K562 (cell line): ENCODE measurements around the gene BCL2L1. TPM values are rescaled to one million over a fixed set of nuclear protein-coding genes. Genes with fewer than 3 reads are reported as not detected.

Experiments
- ATAC-seq: fragments of 200-7000 bp; cut with Tn5 transposase; 3 replicates; pipeline ENCODE4 v1.9.1; 2020; ENCODE audit warnings: moderate library complexity
- BruUV-seq: library from RNA; stranded (reverse); fragments of 400-500 nt; replicated peaks from 2 replicates; lab custom pipeline; 2021; lab: Mats Ljungman, UMichigan
- CTCF ChIA-PET: fragments of 300-600 bp; formaldehyde crosslinking; extraction: SDS; loops from one replicate; lab custom pipeline; 2021; ENCODE audit warnings: low intra/inter-chr PET ratio; lab: Yijun Ruan, JAX
- POLR2A ChIA-PET: fragments of 300-600, 350-650 bp; sonication (Branson Sonifier 250); formaldehyde crosslinking; extraction: SDS; loops from one replicate; lab custom pipeline; 2021; ENCODE audit warnings: antibody characterized with exemption, inconsistent platforms; lab: Yijun Ruan, JAX
- DNase-seq, 4 experiments: peaks; one replicate each; pipeline versions ENCODE4 v3.0.0 to v3.0.0-alpha.2; 2011 to 2018; ENCODE audit warnings: low spot score in 3 of 4, mixed read lengths in 3 of 4; ENCODE audit errors: extremely low read depth in 1 of 4
- FAIRE-seq: peaks from 2 replicates; lab custom pipeline; 2011; peaks lifted over from hg19 to GRCh38; lab: Jason Lieb, UNC
- H2AFZ ChIP-seq: 2 replicates; pipeline ENCODE4 v1.6.0; 2011; ENCODE audit warnings: low read depth, low read length, control low read depth, inconsistent platforms
- H3K27ac ChIP-seq: fragments of 200-600 bp; 3 replicates; pipeline ENCODE4 v1.8.0; 2011; ENCODE audit warnings: low read depth, mild to moderate bottlenecking, control low read depth, inconsistent platforms, low read length, moderate library complexity, mixed read lengths; ENCODE audit errors: extremely low read depth
- H3K27me3 ChIP-seq, 2 experiments: fragments of 300-600 bp in 1 of 2; 2 replicates in 1 of 2; 3 replicates in 1 of 2; pipeline versions ENCODE4 v1.6.0 to v1.8.0; 2011; ENCODE audit warnings: inconsistent platforms in 2 of 2, low read length in 2 of 2, mild to moderate bottlenecking in 1 of 2, mixed read lengths in 1 of 2, moderate library complexity in 1 of 2; ENCODE audit not compliant: control insufficient read depth in 2 of 2, insufficient read depth in 2 of 2
- H3K36me3 ChIP-seq: fragments of 300-600 bp; 3 replicates; pipeline ENCODE4 v1.8.0; 2011; ENCODE audit warnings: mild to moderate bottlenecking, low read length, inconsistent platforms; ENCODE audit not compliant: control insufficient read depth, insufficient read depth
- H3K4me1 ChIP-seq, 2 experiments: fragments of 200-600 bp in 1 of 2; replicated peaks in 1 of 2; 2 replicates in 1 of 2; 3 replicates in 1 of 2; pipeline versions ENCODE4 v1.5.1 to v1.8.0; 2011; ENCODE audit warnings: inconsistent platforms in 2 of 2, low read length in 2 of 2, mild to moderate bottlenecking in 1 of 2, mixed read lengths in 1 of 2, moderate library complexity in 1 of 2; ENCODE audit not compliant: control insufficient read depth in 2 of 2, insufficient read depth in 2 of 2
- H3K4me2 ChIP-seq: 2 replicates; pipeline ENCODE4 v1.6.1; 2011; ENCODE audit warnings: low read length, control low read depth, inconsistent platforms, mixed read lengths; ENCODE audit not compliant: insufficient read depth
- H3K4me3 ChIP-seq: fragments of 200-600 bp; sonication (generic), shearing (Covaris generic); 2 replicates; pipeline ENCODE4 v1.5.1; 2016; ENCODE audit warnings: control low read depth, inconsistent platforms
- H3K79me2 ChIP-seq: fragments of 200-600 bp; 3 replicates; pipeline ENCODE4 v1.8.0; 2011; ENCODE audit warnings: low read length, inconsistent platforms; ENCODE audit not compliant: control insufficient read depth, insufficient read depth
- H3K9ac ChIP-seq, 2 experiments: 2 replicates each; pipeline versions ENCODE4 v1.6.0 to v1.6.1; 2011; ENCODE audit warnings: low read depth in 2 of 2, low read length in 2 of 2, control low read depth in 1 of 2, inconsistent platforms in 1 of 2, mild to moderate bottlenecking in 1 of 2, mixed read lengths in 1 of 2; ENCODE audit not compliant: insufficient read depth in 1 of 2
- H3K9me1 ChIP-seq: one replicate; pipeline ENCODE4 v1.6.0; 2011; ENCODE audit warnings: inconsistent platforms, mild to moderate bottlenecking, low read length, moderate library complexity; ENCODE audit not compliant: control insufficient read depth, insufficient read depth
- H3K9me3 ChIP-seq: replicated peaks from 2 replicates; pipeline ENCODE4 v1.5.1; 2011; ENCODE audit warnings: low read depth, low read length, inconsistent platforms; ENCODE audit not compliant: control insufficient read depth, insufficient read depth
- H4K20me1 ChIP-seq: replicated peaks from 2 replicates; pipeline ENCODE4 v1.6.1; 2011; ENCODE audit warnings: low read length, inconsistent platforms, mixed read lengths; ENCODE audit not compliant: control insufficient read depth, insufficient read depth
- BACH1 ChIP-seq: fragments of 200-800 bp; sonication (Bioruptor generic); IDR thresholded peaks from 2 replicates; pipeline ENCODE4 v1.6.1; 2016; ENCODE audit warnings: missing genetic modification characterization, missing compliant biosample characterization
- CREM ChIP-seq: IDR thresholded peaks from 2 replicates; pipeline ENCODE4 v1.6.1; 2014; ENCODE audit warnings: antibody characterized with exemption, low read depth
- FOXK2 ChIP-seq, 2 experiments: fragments of 450-650 bp; IDR thresholded peaks in 1 of 2; conservative IDR thresholded peaks in 1 of 2; 2 replicates each; pipeline ENCODE4 v1.6.1; 2016; ENCODE audit warnings: low read depth in 2 of 2, mild to moderate bottlenecking in 1 of 2
- L3MBTL2 ChIP-seq: fragments of 450-650 bp; IDR thresholded peaks from 2 replicates; pipeline ENCODE4 v1.6.1; 2016; ENCODE audit warnings: mild to moderate bottlenecking, moderate library complexity
- NR2F6 ChIP-seq: fragments of 450-650 bp; formaldehyde crosslinking; IDR thresholded peaks from 2 replicates; pipeline ENCODE4 v1.4.0; 2020; ENCODE audit warnings: mild to moderate bottlenecking
- SMAD4 ChIP-seq: fragments of 250-450 bp; sonication (Bioruptor Pico); conservative IDR thresholded peaks from 2 replicates; pipeline ENCODE4 v1.8.0; 2021; ENCODE audit warnings: inconsistent platforms, mild to moderate bottlenecking, moderate library complexity
- SMARCE1 ChIP-seq: fragments of 450-650 bp; IDR thresholded peaks from 2 replicates; pipeline ENCODE4 v1.7.1; 2016; ENCODE audit warnings: mild to moderate bottlenecking
- TARDBP ChIP-seq: fragments of 450-650 bp; IDR thresholded peaks from 2 replicates; pipeline ENCODE4 v1.6.1; 2016
- ZNF197 ChIP-seq: fragments of 200-800 bp; sonication (Bioruptor generic); IDR thresholded peaks from 2 replicates; pipeline ENCODE4 v1.6.1; 2016; ENCODE audit warnings: low read depth, missing genetic modification characterization, missing compliant biosample characterization
- ZNF274 ChIP-seq: IDR thresholded peaks from 2 replicates; pipeline ENCODE4 v1.6.1; 2011; ENCODE audit warnings: low read depth, mild to moderate bottlenecking, low read length, moderate library complexity, borderline replicate concordance
- ZNF780A ChIP-seq: fragments of 250-450 bp; sonication (Bioruptor Pico); IDR thresholded peaks from 2 replicates; pipeline ENCODE4 v1.5.0; 2021; ENCODE audit warnings: mild to moderate bottlenecking
- WGBS: fragments of 100-300 bp; shearing (Covaris generic); methylation state at CpG from one replicate; pipeline ENCODE4 v1.1.6; 2016; ENCODE audit warnings: low coverage, mixed read lengths; ENCODE audit not compliant: insufficient coverage; ENCODE audit errors: missing lambda C conversion rate; 5-methylcytosine and 5-hydroxymethylcytosine counted together
- in situ Hi-C: fragments of 300-500 bp; cut with MboI; formaldehyde crosslinking; loops from 4 replicates; pipeline ENCODE4 v1.15.0; 2018; ENCODE audit warnings: inconsistent platforms, mixed read lengths
- intact Hi-C: fragments of 100-400 bp; cut with micrococcal nuclease; formaldehyde crosslinking; loops from 2 replicates; pipeline ENCODE4 v1.14.2; 2022
- polyA plus RNA-seq, 8 experiments: library from polyadenylated mRNA; depleted of rRNA in 4 of 8; stranded (reverse) in 5 of 8; unstranded in 3 of 8; fragments of >200 nt; fragmentation: Nextera tagmentation in 2 of 8; fragmentation: Illumina TruSeq in 1 of 8; extraction: Ambion mirVana in 2 of 8; extraction: Trizol in 1 of 8; gene quantifications; 2 replicates each; pipeline versions ENCODE4 v1.2.1 to v1.2.3, GENCODE V29; 2011 to 2014; ENCODE audit warnings: inconsistent platforms in 1 of 8, missing spikeins in 1 of 8
- total RNA-seq, 7 experiments: library from RNA; depleted of rRNA in 6 of 7; stranded (reverse); fragments of >200 nt in 6 of 7; fragmentation: Illumina TruSeq in 2 of 7; extraction: Trizol in 2 of 7; gene quantifications; 2 replicates each; pipeline versions ENCODE4 v1.2.1 to v1.2.3, GENCODE V29; 2011 to 2021; ENCODE audit warnings: low replicate concordance in 1 of 7
- TF ChIP-seq, protein P1 (sequence below): sonication (generic); formaldehyde crosslinking; IDR thresholded peaks from 2 replicates; pipeline ENCODE4 v1.8.0; 2022; ENCODE audit warnings: mild to moderate bottlenecking, missing genetic modification reagents, borderline replicate concordance
- TF ChIP-seq, protein P2 (sequence below), 2 experiments: fragments of 450-650 bp; conservative IDR thresholded peaks; 2 replicates each; pipeline ENCODE4 v1.6.1; 2017; ENCODE audit warnings: mild to moderate bottlenecking in 2 of 2, moderate library complexity in 2 of 2
- TF ChIP-seq, protein P3 (sequence below): IDR thresholded peaks from 2 replicates; pipeline ENCODE4 v1.6.1; 2012; ENCODE audit warnings: low read depth, low read length, improper control_type of control experiment, borderline replicate concordance

BCL2L1 gene
- total and polyA plus RNA-seq, 9 of the 15 experiments (the other 6 are each of a cell fraction or from before 2014, with no cell fraction given), result 3.3 to 182 (median 120) TPM

DNA sequence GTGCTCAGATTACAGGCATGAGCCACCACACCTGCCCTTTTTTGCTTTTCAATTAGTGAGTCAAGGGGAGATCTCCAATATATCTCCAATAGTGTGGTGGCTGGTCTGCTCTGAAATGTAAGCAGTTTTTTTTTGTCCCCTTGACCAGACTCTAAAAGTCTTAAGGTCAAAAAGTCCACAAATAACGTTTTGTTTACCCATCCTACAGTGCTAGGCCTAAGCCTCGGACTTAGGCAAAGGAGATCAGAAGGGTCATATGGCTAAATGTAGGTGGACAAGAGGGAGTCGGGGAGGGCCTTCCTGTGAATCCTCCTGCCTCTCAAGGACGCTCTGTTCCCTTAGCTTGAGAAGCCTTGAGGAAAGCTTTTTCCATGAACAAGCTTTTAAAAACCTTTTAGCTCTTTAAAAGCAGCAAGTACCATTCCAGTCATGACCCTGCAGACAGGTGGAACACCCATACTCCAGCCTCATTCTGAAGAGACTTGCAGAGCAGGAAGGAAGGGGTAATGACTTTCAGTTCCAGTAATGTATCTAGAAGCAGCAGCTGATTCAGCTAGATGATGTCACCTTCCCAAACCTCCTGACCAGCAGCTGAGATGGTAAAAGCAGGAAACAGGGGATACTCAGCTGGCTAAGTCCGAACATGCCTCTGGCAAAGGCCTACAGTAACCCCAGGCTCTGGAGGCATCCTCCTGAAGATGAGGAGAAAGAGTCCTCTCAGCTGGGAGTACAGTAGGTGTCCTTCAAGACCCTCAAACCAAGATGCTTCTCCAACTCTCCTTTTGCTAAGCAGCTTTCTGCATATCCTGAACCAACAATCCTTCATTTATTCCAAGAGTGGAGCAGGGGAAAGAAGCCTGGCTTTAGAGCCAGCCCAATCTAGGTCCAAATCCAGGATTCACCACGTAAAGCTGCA lies 23.6 kb downstream of the BCL2L1 start (continued):
- TF ChIP-seq FOXK2 (conservative IDR thresholded peaks at IDR 0.05 in 1 of 2, IDR thresholded peaks at IDR 0.05 in 1 of 2; ENCODE audit: low read depth in 2 of 2) (no peak), NR2F6 (CRISPR knock-in tag) (no peak)
- TF ChIP-seq, all 486 proteins: peak for 56

DNA sequence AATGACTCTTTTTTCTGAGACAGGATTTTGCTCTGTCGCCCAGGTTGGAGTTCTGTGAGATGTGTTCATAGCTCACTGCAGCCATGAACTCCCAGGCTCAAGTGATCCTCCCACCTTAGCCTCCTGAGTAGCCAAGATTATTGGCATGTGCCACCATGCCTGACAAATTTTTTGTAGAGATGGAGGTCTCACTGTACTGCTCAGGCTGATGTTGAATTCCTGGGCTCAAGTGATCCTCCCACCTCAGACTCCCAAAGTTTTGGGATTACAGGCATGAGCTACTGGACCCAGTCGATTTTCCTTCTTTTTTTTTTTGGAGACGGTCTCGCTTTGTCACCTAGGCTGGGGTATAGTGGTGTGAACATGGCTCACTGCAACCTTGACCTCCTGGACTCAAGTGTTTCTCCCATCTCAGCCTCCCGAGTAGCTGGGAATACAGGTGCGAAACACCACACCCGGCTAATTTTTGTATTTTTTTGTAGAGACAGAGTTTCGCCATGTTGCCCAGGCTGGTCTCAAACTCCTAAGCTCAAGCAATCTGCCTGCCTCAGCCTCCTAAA lies 24.3 kb downstream of the BCL2L1 start:
- Histone ChIP-seq H2AFZ (no peak overlapping the region), H3K4me2 (no peak overlapping the region), H3K9me3 (no peaks in the 10 kb centered on the region), H3K9me1 (no peaks in the 10 kb centered on the region), H3K27me3 (no peaks in the 10 kb centered on the region), H3K27ac (peak overlapping the region; percentile 51; the same call in 2 of the 3 replicates), H3K36me3 (peaks cover 84% of the 10 kb centered on the region), H4K20me1 (no peaks in the 10 kb centered on the region), H3K79me2 (peaks cover 97% of the 10 kb centered on the region), H3K9ac (no peak overlapping the region), H3K4me3 (no peak overlapping the region), H3K4me1 (peaks cover 31 to 68% of the 10 kb centered on the region in 2 experiments)
- no peak for FAIRE-seq
- DNase-seq, result no peak
- in situ Hi-C loops (no loop called here), intact Hi-C loops (no loop called here)
- no peak for ATAC-seq
- POLR2A ChIA-PET, result interaction anchor here (1.0 to 3.8 kb wide), 8 partner anchors 8 to 91 kb away, joined by 3 to 23 read pairs (median 4); no protein-coding TSS in a partner anchor
- 90% methylated on average over 6 of the region's 8 CpGs for WGBS
- CTCF ChIA-PET, result interaction anchor here (0.7 kb wide), 1 partner anchor 955 kb away, joined by 3 read pairs; no protein-coding TSS in a partner anchor
- no TSS peak for BruUV-seq
- TF ChIP-seq BACH1, result no peak
- TF ChIP-seq, protein P1, sequence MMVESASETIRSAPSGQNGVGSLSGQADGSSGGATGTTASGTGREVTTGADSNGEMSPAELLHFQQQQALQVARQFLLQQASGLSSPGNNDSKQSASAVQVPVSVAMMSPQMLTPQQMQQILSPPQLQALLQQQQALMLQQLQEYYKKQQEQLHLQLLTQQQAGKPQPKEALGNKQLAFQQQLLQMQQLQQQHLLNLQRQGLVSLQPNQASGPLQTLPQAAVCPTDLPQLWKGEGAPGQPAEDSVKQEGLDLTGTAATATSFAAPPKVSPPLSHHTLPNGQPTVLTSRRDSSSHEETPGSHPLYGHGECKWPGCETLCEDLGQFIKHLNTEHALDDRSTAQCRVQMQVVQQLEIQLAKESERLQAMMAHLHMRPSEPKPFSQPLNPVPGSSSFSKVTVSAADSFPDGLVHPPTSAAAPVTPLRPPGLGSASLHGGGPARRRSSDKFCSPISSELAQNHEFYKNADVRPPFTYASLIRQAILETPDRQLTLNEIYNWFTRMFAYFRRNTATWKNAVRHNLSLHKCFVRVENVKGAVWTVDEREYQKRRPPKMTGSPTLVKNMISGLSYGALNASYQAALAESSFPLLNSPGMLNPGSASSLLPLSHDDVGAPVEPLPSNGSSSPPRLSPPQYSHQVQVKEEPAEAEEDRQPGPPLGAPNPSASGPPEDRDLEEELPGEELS (CRISPR knock-in tag), result no peak
- TF ChIP-seq, protein P2, sequence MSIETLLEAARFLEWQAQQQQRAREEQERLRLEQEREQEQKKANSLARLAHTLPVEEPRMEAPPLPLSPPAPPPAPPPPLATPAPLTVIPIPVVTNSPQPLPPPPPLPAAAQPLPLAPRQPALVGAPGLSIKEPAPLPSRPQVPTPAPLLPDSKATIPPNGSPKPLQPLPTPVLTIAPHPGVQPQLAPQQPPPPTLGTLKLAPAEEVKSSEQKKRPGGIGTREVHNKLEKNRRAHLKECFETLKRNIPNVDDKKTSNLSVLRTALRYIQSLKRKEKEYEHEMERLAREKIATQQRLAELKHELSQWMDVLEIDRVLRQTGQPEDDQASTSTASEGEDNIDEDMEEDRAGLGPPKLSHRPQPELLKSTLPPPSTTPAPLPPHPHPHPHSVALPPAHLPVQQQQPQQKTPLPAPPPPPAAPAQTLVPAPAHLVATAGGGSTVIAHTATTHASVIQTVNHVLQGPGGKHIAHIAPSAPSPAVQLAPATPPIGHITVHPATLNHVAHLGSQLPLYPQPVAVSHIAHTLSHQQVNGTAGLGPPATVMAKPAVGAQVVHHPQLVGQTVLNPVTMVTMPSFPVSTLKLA (conservative IDR thresholded peaks at IDR 0.05), result no peak
- no peak for TF ChIP-seq ZNF197 (CRISPR knock-in tag)
- no peak for TF ChIP-seq SMARCE1
- TF ChIP-seq TARDBP, result no peak
- TF ChIP-seq, protein P3, sequence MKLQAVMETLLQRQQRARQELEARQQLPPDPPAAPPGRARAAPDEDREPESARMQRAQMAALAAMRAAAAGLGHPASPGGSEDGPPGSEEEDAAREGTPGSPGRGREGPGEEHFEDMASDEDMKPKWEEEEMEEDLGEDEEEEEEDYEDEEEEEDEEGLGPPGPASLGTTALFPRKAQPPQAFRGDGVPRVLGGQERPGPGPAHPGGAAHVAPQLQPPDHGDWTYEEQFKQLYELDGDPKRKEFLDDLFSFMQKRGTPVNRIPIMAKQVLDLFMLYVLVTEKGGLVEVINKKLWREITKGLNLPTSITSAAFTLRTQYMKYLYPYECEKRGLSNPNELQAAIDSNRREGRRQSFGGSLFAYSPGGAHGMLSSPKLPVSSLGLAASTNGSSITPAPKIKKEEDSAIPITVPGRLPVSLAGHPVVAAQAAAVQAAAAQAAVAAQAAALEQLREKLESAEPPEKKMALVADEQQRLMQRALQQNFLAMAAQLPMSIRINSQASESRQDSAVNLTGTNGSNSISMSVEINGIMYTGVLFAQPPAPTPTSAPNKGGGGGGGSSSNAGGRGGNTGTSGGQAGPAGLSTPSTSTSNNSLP, result no peak
- TF ChIP-seq ZNF274, result no peak
- TF ChIP-seq SMAD4 (CRISPR knock-in tag), result no peak
- no peak for TF ChIP-seq L3MBTL2
- TF ChIP-seq ZNF780A (CRISPR knock-in tag), result no peak
- TF ChIP-seq CREM, result no peak
